Chondrocyte (in vitro differentiated cells): ENCODE data around the gene TSFM. TPM values are rescaled to one million over a fixed set of nuclear protein-coding genes. Genes with fewer than 3 reads are reported as not detected.

ENCODE experiments used
- DNase-seq: peaks from one replicate; pipeline ENCODE4 v3.0.0; 2021; ENCODE audit warnings: mixed read lengths, low spot score
- H3K27ac Mint-ChIP-seq: one replicate; pipeline ENCODE4 v1.8.0; 2021; ENCODE audit warnings: mild to moderate bottlenecking, moderate library complexity, mixed read lengths; ENCODE audit not compliant: unreplicated experiment
- H3K27me3 Mint-ChIP-seq: 2 replicates; pipeline ENCODE4 v1.8.0; 2021; ENCODE audit warnings: low read depth, mixed read lengths
- H3K36me3 Mint-ChIP-seq: 2 replicates; pipeline ENCODE4 v1.8.0; 2021; ENCODE audit warnings: low read depth, mixed read lengths
- H3K4me1 Mint-ChIP-seq: 2 replicates; pipeline ENCODE4 v1.8.0; 2021; ENCODE audit warnings: low read depth, mild to moderate bottlenecking, mixed read lengths
- H3K4me3 Mint-ChIP-seq: one replicate; pipeline ENCODE4 v1.8.0; 2021; ENCODE audit warnings: mild to moderate bottlenecking, moderate library complexity, mixed read lengths; ENCODE audit not compliant: unreplicated experiment
- H3K9me3 Mint-ChIP-seq: 2 replicates; pipeline ENCODE4 v1.8.0; 2021; ENCODE audit warnings: low read depth, mixed read lengths
- total RNA-seq: library from RNA; stranded (reverse); gene quantifications from 3 replicates; pipeline ENCODE4 v1.2.1, GENCODE V29; 2021
- TF ChIP-seq, protein P1 (sequence below): fragments of 200-600 bp; sonication (generic); IDR thresholded peaks from 2 replicates; pipeline ENCODE4 v1.5.0; 2021; ENCODE audit warnings: antibody characterized with exemption, mild to moderate bottlenecking, moderate library complexity

The TSFM gene
- total RNA-seq, 1 donor from 2014 or later: 19.9 TPM

DNA sequence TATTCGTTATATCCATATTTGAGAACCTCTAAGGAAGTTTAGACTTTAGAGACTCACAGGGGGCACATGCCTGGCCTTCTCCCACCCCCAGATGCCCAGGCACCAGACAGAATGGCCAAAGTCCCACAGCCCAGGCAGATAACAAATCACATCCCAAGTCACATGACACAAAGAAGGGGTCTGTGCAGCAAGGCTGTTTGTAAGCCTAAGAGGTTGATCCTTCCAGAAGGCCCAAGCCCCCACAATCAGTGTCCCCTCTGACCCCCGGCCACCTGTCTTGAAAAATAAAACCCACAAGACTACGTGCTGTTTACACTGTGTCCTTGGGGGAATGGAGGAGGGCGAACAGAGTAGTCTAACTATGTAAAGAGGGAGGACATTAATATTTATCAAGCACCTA, 58.9 kb downstream of the TSFM start:
- no peaks in the 10 kb centered on the region for H3K27me3 Mint-ChIP-seq
- H3K4me3 Mint-ChIP-seq: no peak overlapping the region
- DNase-seq: no peak
- TF ChIP-seq, protein P1, sequence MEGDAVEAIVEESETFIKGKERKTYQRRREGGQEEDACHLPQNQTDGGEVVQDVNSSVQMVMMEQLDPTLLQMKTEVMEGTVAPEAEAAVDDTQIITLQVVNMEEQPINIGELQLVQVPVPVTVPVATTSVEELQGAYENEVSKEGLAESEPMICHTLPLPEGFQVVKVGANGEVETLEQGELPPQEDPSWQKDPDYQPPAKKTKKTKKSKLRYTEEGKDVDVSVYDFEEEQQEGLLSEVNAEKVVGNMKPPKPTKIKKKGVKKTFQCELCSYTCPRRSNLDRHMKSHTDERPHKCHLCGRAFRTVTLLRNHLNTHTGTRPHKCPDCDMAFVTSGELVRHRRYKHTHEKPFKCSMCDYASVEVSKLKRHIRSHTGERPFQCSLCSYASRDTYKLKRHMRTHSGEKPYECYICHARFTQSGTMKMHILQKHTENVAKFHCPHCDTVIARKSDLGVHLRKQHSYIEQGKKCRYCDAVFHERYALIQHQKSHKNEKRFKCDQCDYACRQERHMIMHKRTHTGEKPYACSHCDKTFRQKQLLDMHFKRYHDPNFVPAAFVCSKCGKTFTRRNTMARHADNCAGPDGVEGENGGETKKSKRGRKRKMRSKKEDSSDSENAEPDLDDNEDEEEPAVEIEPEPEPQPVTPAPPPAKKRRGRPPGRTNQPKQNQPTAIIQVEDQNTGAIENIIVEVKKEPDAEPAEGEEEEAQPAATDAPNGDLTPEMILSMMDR: no peak
- peaks cover 80% of the 10 kb centered on the region for H3K4me1 Mint-ChIP-seq
- no peaks in the 10 kb centered on the region for H3K36me3 Mint-ChIP-seq
- peak overlapping the region; percentile 34 for H3K27ac Mint-ChIP-seq
- no peaks in the 10 kb centered on the region for H3K9me3 Mint-ChIP-seq

DNA sequence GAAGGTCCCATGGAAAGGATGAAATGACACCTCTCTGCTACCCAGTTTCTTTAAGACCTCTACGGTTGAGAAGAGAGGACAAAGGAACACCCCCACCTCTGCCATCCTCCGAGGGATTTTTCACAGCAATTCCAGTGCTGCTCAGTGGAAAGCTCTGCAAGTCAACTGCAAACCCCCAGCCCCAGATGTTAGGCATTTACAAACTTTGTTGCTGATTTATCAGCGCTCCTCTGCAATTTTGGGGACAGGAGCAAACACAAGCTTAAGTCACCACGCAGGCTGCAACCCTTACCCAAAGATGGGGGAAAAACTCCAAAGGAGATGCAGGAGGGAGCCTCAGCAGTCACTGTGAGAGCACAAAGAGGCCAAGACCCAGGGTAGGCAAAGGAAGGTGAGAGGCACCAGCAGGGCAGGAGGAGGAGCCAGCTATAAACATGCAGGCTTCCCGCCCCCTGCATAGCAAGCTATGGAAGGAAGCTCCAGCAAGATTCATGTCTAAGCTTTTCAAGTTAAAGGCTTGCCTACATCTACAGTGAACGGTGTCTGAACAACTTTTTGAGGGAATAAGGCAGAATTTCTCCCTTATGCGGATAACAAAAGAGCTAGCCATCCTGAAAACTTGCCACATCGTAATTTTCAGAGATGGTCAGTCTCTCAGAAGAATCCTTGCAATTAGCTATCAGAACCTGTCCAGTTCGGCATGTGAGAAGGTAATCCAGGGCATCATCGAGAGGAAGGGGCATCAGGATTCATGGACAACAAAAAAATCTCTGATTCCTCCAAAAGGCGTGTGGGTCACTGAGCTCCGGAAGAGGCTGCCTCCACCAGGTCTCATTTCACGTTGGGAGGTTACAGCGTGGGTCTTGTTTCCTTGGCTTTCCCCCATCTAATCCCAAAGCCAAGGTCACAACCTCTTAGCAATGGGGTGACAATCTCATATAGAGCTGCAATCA, 60.0 kb downstream of the TSFM start:
- DNase-seq: no peak
- TF ChIP-seq, protein P1: no peak
- no peaks in the 10 kb centered on the region for H3K36me3 Mint-ChIP-seq
- peak overlapping the region; percentile 78 for H3K4me3 Mint-ChIP-seq
- no peaks in the 10 kb centered on the region for H3K9me3 Mint-ChIP-seq
- no peaks in the 10 kb centered on the region for H3K27me3 Mint-ChIP-seq
- H3K27ac Mint-ChIP-seq: peak overlapping the region; percentile 94
- peaks cover 73% of the 10 kb centered on the region for H3K4me1 Mint-ChIP-seq

DNA sequence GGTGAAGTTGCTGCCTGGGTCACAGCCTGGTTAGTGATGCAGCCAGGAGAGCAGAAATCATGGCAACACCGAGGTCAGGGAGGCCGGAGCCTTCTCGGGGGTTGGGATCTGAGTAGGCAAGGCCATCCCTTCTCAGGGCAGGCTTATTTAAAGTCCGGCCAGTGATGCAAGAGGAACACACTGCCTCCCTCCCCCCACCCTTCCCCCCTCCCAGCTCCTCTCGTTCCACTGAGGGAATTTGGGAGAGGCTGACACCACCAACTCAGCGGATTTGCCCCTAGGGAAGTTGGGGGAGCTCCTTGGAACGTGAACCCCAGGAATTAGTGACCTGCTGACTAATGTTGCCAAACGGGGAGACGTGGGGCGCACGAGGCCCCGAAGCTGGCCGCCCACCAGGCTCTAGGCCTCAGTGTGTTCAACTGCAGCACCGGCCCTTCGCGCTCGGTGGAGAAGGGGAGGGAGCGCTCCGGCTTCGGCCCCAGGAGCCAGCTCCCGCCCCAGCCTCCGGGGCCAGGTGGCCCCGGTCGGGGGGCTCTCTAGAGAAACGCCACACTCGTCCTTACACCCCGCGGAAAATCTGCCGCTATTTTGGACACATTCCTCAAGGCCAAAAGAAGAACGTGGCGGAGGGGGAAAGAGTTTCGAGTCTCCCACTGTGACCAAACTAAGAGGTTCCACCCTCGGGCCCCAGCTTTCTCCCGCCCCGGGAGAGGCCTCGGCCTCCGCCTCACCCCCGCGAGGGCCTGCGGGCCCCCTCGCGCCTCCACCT, 62.3 kb downstream of the TSFM start:
- no peaks in the 10 kb centered on the region for H3K36me3 Mint-ChIP-seq
- no peaks in the 10 kb centered on the region for H3K9me3 Mint-ChIP-seq
- no peaks in the 10 kb centered on the region for H3K27me3 Mint-ChIP-seq
- H3K27ac Mint-ChIP-seq: peak overlapping the region; percentile 94
- peak overlapping the region; percentile 78 for H3K4me3 Mint-ChIP-seq
- TF ChIP-seq, protein P1: no peak
- H3K4me1 Mint-ChIP-seq: peaks cover 54% of the 10 kb centered on the region
- DNase-seq: no peak

DNA sequence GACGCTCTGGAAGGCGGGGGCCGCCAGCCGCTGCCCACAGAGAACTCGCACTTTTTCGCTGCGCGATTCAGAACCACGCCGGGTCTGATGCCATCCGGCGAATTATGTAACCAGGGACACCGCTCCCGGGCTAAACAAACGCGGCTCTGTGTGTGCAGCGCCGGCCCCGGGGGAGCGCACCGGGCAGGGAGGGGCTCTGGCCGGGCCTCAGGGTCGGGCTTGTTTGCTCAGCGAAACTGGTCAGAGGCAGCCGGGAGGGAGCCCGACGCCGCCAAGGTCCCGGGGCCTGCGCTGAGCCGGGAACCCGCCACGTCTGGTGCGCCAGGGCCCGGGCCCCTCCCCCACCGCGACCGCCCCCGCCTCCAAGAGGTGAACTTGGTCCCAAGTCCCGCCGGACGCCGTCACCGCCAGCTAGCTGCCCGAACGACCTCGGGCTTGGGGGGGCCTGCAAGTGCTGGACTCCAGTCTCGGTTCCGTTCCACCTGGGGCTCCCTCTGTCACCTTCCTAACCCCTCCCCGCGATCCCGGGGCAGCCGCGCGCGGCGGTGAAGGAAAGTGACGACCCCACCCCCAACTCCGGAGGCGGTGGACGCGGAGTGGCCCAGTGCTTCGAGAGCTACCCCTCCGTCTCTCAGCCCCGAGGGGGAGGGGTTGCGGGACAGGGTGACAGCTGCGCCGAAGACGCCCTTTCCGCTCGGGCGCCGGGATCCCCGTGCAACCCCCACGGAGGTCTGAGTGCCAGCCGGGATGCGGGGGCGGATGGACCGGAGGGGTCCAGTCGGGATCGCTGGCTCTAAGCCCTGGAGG, 63.1 kb downstream of the TSFM start:
- H3K4me1 Mint-ChIP-seq: peaks cover 46% of the 10 kb centered on the region
- TF ChIP-seq, protein P1: no peak
- peak overlapping the region; percentile 78 for H3K4me3 Mint-ChIP-seq
- no peaks in the 10 kb centered on the region for H3K36me3 Mint-ChIP-seq
- H3K9me3 Mint-ChIP-seq: no peaks in the 10 kb centered on the region
- H3K27me3 Mint-ChIP-seq: no peaks in the 10 kb centered on the region
- H3K27ac Mint-ChIP-seq: peak overlapping the region; percentile 94
- no peak for DNase-seq

DNA sequence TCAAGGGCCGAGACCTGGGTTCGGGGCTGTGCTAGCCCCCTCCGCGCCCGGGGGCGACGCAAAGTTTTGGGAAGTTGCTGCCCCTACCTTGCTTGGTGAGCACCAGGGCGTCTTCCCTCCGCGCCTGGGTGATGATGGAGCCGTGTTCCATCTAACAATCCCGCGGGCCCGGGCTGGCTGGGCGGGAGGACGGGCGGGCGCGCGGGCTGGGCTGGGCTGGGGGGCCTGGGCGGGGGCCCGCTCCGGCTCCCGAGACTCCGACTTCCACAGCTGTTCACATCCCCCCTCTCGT, 63.6 kb downstream of the TSFM start:
- Mint-ChIP-seq H3K27me3 (no peaks in the 10 kb centered on the region), H3K4me3 (peak overlapping the region; percentile 78), H3K27ac (peak overlapping the region; percentile 82), H3K4me1 (peaks cover 43% of the 10 kb centered on the region), H3K9me3 (no peaks in the 10 kb centered on the region), H3K36me3 (no peaks in the 10 kb centered on the region)
- TF ChIP-seq, protein P1: no peak
- DNase-seq: no peak
